Measurements from ENCODE around the gene FHIP1A. TPM values are rescaled to one million over a fixed set of nuclear protein-coding genes. Genes with fewer than 3 reads are reported as not detected.

FHIP1A gene
- total RNA-seq, 2 donors from 2014 or later, result 18.9 to 29.2 TPM

- Histone ChIP-seq H3K36me3 (ENCODE audit: control insufficient read depth, insufficient read depth, low read length) (no peaks in the 10 kb centered on the region), H3K9me3 (ENCODE audit: control insufficient read depth, low read length) (no peaks in the 10 kb centered on the region), H3K4me1 (ENCODE audit: control insufficient read depth, insufficient read depth, low read length) (no peaks in the 10 kb centered on the region), H3K27me3 (ENCODE audit: control insufficient read depth, insufficient read depth, low read length, poor library complexity, severe bottlenecking) (no peaks in the 10 kb centered on the region), H3K9ac (ENCODE audit: extremely low read depth, low read length, poor library complexity, severe bottlenecking) (no peak overlapping the region), H3K27ac (ENCODE audit: low read depth, low read length) (no peak overlapping the region), H3K4me3 (ENCODE audit: low read length) (no peak overlapping the region)
- H3K36me3 Mint-ChIP-seq (ENCODE audit: low read depth), result no peaks in the 10 kb centered on the region
- no peak for DNase-seq
- 93 to 94% methylated on average over 4 to 5 of the region's 5 CpGs for WGBS, 2 experiments (ENCODE audit: insufficient coverage in 1 of 2, insufficient read length in 1 of 2)
- TF ChIP-seq, protein P1, sequence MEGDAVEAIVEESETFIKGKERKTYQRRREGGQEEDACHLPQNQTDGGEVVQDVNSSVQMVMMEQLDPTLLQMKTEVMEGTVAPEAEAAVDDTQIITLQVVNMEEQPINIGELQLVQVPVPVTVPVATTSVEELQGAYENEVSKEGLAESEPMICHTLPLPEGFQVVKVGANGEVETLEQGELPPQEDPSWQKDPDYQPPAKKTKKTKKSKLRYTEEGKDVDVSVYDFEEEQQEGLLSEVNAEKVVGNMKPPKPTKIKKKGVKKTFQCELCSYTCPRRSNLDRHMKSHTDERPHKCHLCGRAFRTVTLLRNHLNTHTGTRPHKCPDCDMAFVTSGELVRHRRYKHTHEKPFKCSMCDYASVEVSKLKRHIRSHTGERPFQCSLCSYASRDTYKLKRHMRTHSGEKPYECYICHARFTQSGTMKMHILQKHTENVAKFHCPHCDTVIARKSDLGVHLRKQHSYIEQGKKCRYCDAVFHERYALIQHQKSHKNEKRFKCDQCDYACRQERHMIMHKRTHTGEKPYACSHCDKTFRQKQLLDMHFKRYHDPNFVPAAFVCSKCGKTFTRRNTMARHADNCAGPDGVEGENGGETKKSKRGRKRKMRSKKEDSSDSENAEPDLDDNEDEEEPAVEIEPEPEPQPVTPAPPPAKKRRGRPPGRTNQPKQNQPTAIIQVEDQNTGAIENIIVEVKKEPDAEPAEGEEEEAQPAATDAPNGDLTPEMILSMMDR (conservative IDR thresholded peaks at IDR 0.05), result no peak
- no peak overlapping the region for H3K4me3 Mint-ChIP-seq
- peaks cover 28% of the 10 kb centered on the region for H3K4me1 Mint-ChIP-seq
- H3K27ac Mint-ChIP-seq, result no peak overlapping the region
- H3K9me3 Mint-ChIP-seq, result no peaks in the 10 kb centered on the region
- H3K27me3 Mint-ChIP-seq (ENCODE audit: insufficient read depth), result no peaks in the 10 kb centered on the region
Observed at GRCh38 chr4:151454513-151454912, 45.5 kb downstream of the FHIP1A start.

DNA sequence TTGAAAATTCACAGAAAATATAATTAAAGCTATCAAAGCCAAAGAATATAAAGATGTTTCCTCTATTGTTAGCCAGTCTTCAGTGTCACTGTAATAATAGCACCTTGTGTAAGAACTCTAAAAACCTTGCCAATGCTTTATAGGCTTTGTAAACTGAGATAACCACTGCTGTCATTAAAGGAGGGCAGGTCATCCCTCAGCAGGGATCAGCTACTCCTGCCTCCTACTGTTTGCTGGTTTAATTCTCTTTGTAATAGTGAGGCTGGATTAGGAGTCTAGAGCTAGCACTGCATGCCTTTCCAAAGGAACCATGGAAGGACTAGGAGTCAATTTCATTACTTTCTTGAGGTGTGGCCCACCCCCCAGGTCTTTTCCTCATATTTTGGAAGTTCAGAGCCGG is 46.2 kb downstream of the FHIP1A start:
- Histone ChIP-seq H3K36me3 (ENCODE audit: control insufficient read depth, insufficient read depth, low read length) (no peaks in the 10 kb centered on the region), H3K4me1 (ENCODE audit: control insufficient read depth, insufficient read depth, low read length) (no peaks in the 10 kb centered on the region), H3K27ac (ENCODE audit: low read depth, low read length) (no peak overlapping the region), H3K27me3 (ENCODE audit: control insufficient read depth, insufficient read depth, low read length, poor library complexity, severe bottlenecking) (no peaks in the 10 kb centered on the region), H3K9ac (ENCODE audit: extremely low read depth, low read length, poor library complexity, severe bottlenecking) (no peak overlapping the region), H3K4me3 (ENCODE audit: low read length) (no peak overlapping the region), H3K9me3 (ENCODE audit: control insufficient read depth, low read length) (no peaks in the 10 kb centered on the region)
- Mint-ChIP-seq H3K36me3 (ENCODE audit: low read depth) (no peaks in the 10 kb centered on the region), H3K27me3 (ENCODE audit: insufficient read depth) (no peaks in the 10 kb centered on the region), H3K4me3 (no peak overlapping the region), H3K4me1 (peaks cover 31% of the 10 kb centered on the region), H3K27ac (no peak overlapping the region), H3K9me3 (no peaks in the 10 kb centered on the region)
- WGBS, 2 experiments (ENCODE audit: insufficient coverage in 1 of 2, insufficient read length in 1 of 2), result 68 to 78% methylated on average over 1 of the region's 1 CpG
- TF ChIP-seq, protein P1 (conservative IDR thresholded peaks at IDR 0.05), result peak; percentile 43
- peak; percentile 49 for DNase-seq

- Mint-ChIP-seq H3K27ac (peak overlapping the region; percentile 71), H3K36me3 (ENCODE audit: low read depth) (no peaks in the 10 kb centered on the region), H3K27me3 (ENCODE audit: insufficient read depth) (no peaks in the 10 kb centered on the region), H3K4me3 (no peak overlapping the region), H3K4me1 (peaks cover 39% of the 10 kb centered on the region), H3K9me3 (no peaks in the 10 kb centered on the region)
- Histone ChIP-seq H3K9ac (ENCODE audit: extremely low read depth, low read length, poor library complexity, severe bottlenecking) (no peak overlapping the region), H3K4me3 (ENCODE audit: low read length) (no peak overlapping the region), H3K27ac (ENCODE audit: low read depth, low read length) (no peak overlapping the region), H3K9me3 (ENCODE audit: control insufficient read depth, low read length) (no peaks in the 10 kb centered on the region), H3K4me1 (ENCODE audit: control insufficient read depth, insufficient read depth, low read length) (no peaks in the 10 kb centered on the region), H3K27me3 (ENCODE audit: control insufficient read depth, insufficient read depth, low read length, poor library complexity, severe bottlenecking) (no peaks in the 10 kb centered on the region), H3K36me3 (ENCODE audit: control insufficient read depth, insufficient read depth, low read length) (no peaks in the 10 kb centered on the region)
- TF ChIP-seq, protein P1 (conservative IDR thresholded peaks at IDR 0.05), result no peak
- 83 to 91% methylated on average over 1 of the region's 1 CpG for WGBS, 2 experiments (ENCODE audit: insufficient coverage in 1 of 2, insufficient read length in 1 of 2)
- no peak for DNase-seq
Observed at GRCh38 chr4:151458148-151458547, 49.2 kb downstream of the FHIP1A start.

Other genes starting within 250 kb of the FHIP1A start
- not detected for gene PRSS48, start 132.0 kb upstream of the FHIP1A start, total RNA-seq
- gene SH3D19, start 83.6 kb upstream of the FHIP1A start, total RNA-seq, result 10 to 100 TPM; 48.8 to 55.6 TPM